Measurements from ENCODE around the gene USH2A.

- TF ChIP-seq CTCF (IDR thresholded peaks at IDR 0.05) (no peak), POLR2A (IDR thresholded peaks at IDR 0.05; ENCODE audit: low read depth) (no peak), EP300 (IDR thresholded peaks at IDR 0.05) (no peak), POLR2AphosphoS5 (IDR thresholded peaks at IDR 0.05) (no peak)
Measured at GRCh38 chr1:216216305-216216704, 206.9 kb downstream of the USH2A start.
